ENCODE data around the gene CGN. TPM values are rescaled to one million over a fixed set of nuclear protein-coding genes. Genes with fewer than 3 reads are reported as not detected.

Gene CGN
- total RNA-seq, 4 donors from 2014 or later = 3.3 to 26.1 (median 15.1) TPM

DNA sequence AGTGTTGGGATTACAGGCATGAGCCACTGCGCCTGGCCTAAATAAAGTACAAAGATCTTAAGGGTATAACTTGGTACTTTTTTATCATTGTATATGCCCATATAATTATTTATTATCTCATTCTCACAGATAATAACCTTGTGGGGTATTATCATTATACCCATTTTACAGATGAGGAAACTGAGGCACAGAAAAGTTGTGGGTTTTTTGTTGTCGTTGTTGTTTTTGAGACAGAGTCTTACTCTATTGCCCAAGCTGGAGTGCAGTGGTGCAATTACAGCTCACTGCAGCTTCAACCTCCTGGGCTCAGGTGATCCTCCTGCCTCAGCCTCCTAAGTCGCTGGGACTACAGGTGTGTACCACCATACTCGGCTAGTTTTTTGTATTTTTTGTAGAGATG, 4.1 kb downstream of the CGN start:
- intact Hi-C loops (cut with DNase I) = no loop called here
- H3K4me3 ChIP-seq = no peak overlapping the region
- H3K27ac ChIP-seq = no peak overlapping the region

GRCh38 chr1:151516031-151516511, 4.9 kb downstream of the CGN start:
- Histone ChIP-seq H3K4me3 (no peak overlapping the region), H3K27ac (no peak overlapping the region), H3K27me3 (peaks cover 0 to 6% (median 0%) of the 10 kb centered on the region in 4 donors), H3K4me1 (peaks cover 13 to 33% (median 16%) of the 10 kb centered on the region in 3 donors), H3K36me3 (peaks cover 0 to 22% (median 0%) of the 10 kb centered on the region in 3 donors), H3K9me3 (no peaks in the 10 kb centered on the region)
- intact Hi-C loops (cut with DNase I) = no loop called here
- no CpG with 5 or more reads among the region's 1 CpG for WGBS, 2 donors
- no peak for DNase-seq
- no peak for TF ChIP-seq POLR2A (IDR thresholded peaks at IDR 0.05)
- TF ChIP-seq, protein P1, sequence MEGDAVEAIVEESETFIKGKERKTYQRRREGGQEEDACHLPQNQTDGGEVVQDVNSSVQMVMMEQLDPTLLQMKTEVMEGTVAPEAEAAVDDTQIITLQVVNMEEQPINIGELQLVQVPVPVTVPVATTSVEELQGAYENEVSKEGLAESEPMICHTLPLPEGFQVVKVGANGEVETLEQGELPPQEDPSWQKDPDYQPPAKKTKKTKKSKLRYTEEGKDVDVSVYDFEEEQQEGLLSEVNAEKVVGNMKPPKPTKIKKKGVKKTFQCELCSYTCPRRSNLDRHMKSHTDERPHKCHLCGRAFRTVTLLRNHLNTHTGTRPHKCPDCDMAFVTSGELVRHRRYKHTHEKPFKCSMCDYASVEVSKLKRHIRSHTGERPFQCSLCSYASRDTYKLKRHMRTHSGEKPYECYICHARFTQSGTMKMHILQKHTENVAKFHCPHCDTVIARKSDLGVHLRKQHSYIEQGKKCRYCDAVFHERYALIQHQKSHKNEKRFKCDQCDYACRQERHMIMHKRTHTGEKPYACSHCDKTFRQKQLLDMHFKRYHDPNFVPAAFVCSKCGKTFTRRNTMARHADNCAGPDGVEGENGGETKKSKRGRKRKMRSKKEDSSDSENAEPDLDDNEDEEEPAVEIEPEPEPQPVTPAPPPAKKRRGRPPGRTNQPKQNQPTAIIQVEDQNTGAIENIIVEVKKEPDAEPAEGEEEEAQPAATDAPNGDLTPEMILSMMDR (IDR thresholded peaks at IDR 0.05) = no peak

More for the DNA sequence above, 4.1 kb downstream of the CGN start:
- peaks cover 16 to 41% (median 17%) of the 10 kb centered on the region in 3 donors for H3K4me1 ChIP-seq
- peaks cover 0 to 18% (median 0%) of the 10 kb centered on the region in 3 donors for H3K36me3 ChIP-seq
- peaks cover 0 to 6% (median 0%) of the 10 kb centered on the region in 4 donors for H3K27me3 ChIP-seq
- H3K9me3 ChIP-seq = no peaks in the 10 kb centered on the region
- no peak for TF ChIP-seq POLR2A (IDR thresholded peaks at IDR 0.05)
- TF ChIP-seq, protein P1 (IDR thresholded peaks at IDR 0.05) = no peak
- WGBS, 2 donors = 96 to 97% methylated on average over 4 of the region's 4 CpGs
- no peak for DNase-seq

GRCh38 chr1:151518431-151518830, 7.2 kb downstream of the CGN start:
- Histone ChIP-seq H3K27me3 (no peaks in the 10 kb centered on the region), H3K4me3 (no peak overlapping the region), H3K36me3 (peaks cover 0 to 24% (median 0%) of the 10 kb centered on the region in 3 donors), H3K27ac (no peak overlapping the region), H3K9me3 (no peaks in the 10 kb centered on the region), H3K4me1 (peaks cover 0 to 12% (median 0%) of the 10 kb centered on the region in 3 donors)
- WGBS, 2 donors = 91 to 94% methylated on average over 6 to 12 of the region's 12 CpGs
- TF ChIP-seq, protein P1 (IDR thresholded peaks at IDR 0.05) = no peak
- no peak for TF ChIP-seq POLR2A (IDR thresholded peaks at IDR 0.05)
- intact Hi-C loops (cut with DNase I) = no loop called here
- no peak for DNase-seq

- no peak for DNase-seq
- TF ChIP-seq, protein P1 (IDR thresholded peaks at IDR 0.05) = no peak
- no peak for TF ChIP-seq POLR2A (IDR thresholded peaks at IDR 0.05)
- no peak overlapping the region for H3K27ac ChIP-seq
- 93% methylated on average over 3 of the region's 15 CpGs; no CpG with 5 or more reads in 1 of the 2 donors for WGBS, 2 donors
- peaks cover 0 to 7% (median 0%) of the 10 kb centered on the region in 3 donors for H3K4me1 ChIP-seq
- intact Hi-C loops (cut with DNase I) = no loop called here
- H3K27me3 ChIP-seq = no peaks in the 10 kb centered on the region
- no peak overlapping the region for H3K4me3 ChIP-seq
- H3K9me3 ChIP-seq = no peaks in the 10 kb centered on the region
- peaks cover 0 to 29% (median 0%) of the 10 kb centered on the region in 3 donors for H3K36me3 ChIP-seq
Measured at GRCh38 chr1:151518936-151519335, 7.7 kb downstream of the CGN start.

GRCh38 chr1:151519667-151520066, 8.5 kb downstream of the CGN start:
- DNase-seq = no peak
- Histone ChIP-seq H3K4me3 (no peak overlapping the region), H3K27me3 (no peaks in the 10 kb centered on the region), H3K36me3 (peaks cover 0 to 36% (median 0%) of the 10 kb centered on the region in 3 donors), H3K9me3 (no peaks in the 10 kb centered on the region), H3K4me1 (no peaks in the 10 kb centered on the region), H3K27ac (no peak overlapping the region)
- TF ChIP-seq, protein P1 (IDR thresholded peaks at IDR 0.05) = no peak
- no peak for TF ChIP-seq POLR2A (IDR thresholded peaks at IDR 0.05)
- intact Hi-C loops (cut with DNase I) = no loop called here
- 78 to 80% methylated on average over 2 of the region's 2 CpGs for WGBS, 2 donors
